Mononuclear cell (primary cell): ENCODE measurements around the gene SPNS2. TPM values are rescaled to one million over a fixed set of nuclear protein-coding genes. Genes with fewer than 3 reads are reported as not detected.

Experiments
- H3K27me3 ChIP-seq: 2 replicates; pipeline ENCODE4 v1.6.0; 2011; ENCODE audit warnings: low read length, control low read depth; ENCODE audit not compliant: insufficient read depth
- H3K4me1 ChIP-seq: 2 replicates; pipeline ENCODE4 v1.5.1; 2011; ENCODE audit warnings: mild to moderate bottlenecking, low read length, control low read depth; ENCODE audit not compliant: insufficient read depth
- H3K4me3 ChIP-seq: 2 replicates; pipeline ENCODE4 v1.5.1; 2011; ENCODE audit warnings: mild to moderate bottlenecking, low read length, moderate library complexity
- H3K9me3 ChIP-seq: 2 replicates; pipeline ENCODE4 v1.5.1; 2011; ENCODE audit warnings: low read depth, mild to moderate bottlenecking, control low read depth, low read length
- total RNA-seq: library from RNA; depleted of rRNA; stranded (reverse); fragments of >200 nt; gene quantifications from one replicate; pipeline ENCODE4 v1.2.3, GENCODE V29; 2012

Gene SPNS2
- total RNA-seq, 1 donor: 0.10 TPM

GRCh38 chr17:4476511-4477070 is 22.1 kb upstream of the SPNS2 start:
- Histone ChIP-seq H3K4me1 (peaks cover 15% of the 10 kb centered on the region), H3K27me3 (no peaks in the 10 kb centered on the region), H3K9me3 (no peaks in the 10 kb centered on the region), H3K4me3 (no peak overlapping the region)

- H3K4me1 ChIP-seq: peaks cover 17% of the 10 kb centered on the region
- no peaks in the 10 kb centered on the region for H3K9me3 ChIP-seq
- no peak overlapping the region for H3K4me3 ChIP-seq
- no peaks in the 10 kb centered on the region for H3K27me3 ChIP-seq
Observed at GRCh38 chr17:4477255-4477791, 21.4 kb upstream of the SPNS2 start.

- no peaks in the 10 kb centered on the region for H3K9me3 ChIP-seq
- H3K4me1 ChIP-seq: peaks cover 18% of the 10 kb centered on the region
- no peaks in the 10 kb centered on the region for H3K27me3 ChIP-seq
- no peak overlapping the region for H3K4me3 ChIP-seq
Observed at GRCh38 chr17:4478318-4478830, 20.3 kb upstream of the SPNS2 start.

- Histone ChIP-seq H3K9me3 (no peaks in the 10 kb centered on the region), H3K27me3 (no peaks in the 10 kb centered on the region), H3K4me1 (peaks cover 24% of the 10 kb centered on the region), H3K4me3 (no peak overlapping the region)
Observed at GRCh38 chr17:4479340-4479981, 19.2 kb upstream of the SPNS2 start.

- Histone ChIP-seq H3K9me3 (no peaks in the 10 kb centered on the region), H3K4me1 (peaks cover 27% of the 10 kb centered on the region), H3K27me3 (no peaks in the 10 kb centered on the region), H3K4me3 (no peak overlapping the region)
Observed at GRCh38 chr17:4479982-4480751, 18.5 kb upstream of the SPNS2 start.

- H3K4me1 ChIP-seq: peaks cover 36% of the 10 kb centered on the region
- H3K4me3 ChIP-seq: no peak overlapping the region
- no peaks in the 10 kb centered on the region for H3K9me3 ChIP-seq
- no peaks in the 10 kb centered on the region for H3K27me3 ChIP-seq
Observed at GRCh38 chr17:4480929-4481898, 17.5 kb upstream of the SPNS2 start.

- H3K9me3 ChIP-seq: no peaks in the 10 kb centered on the region
- H3K4me3 ChIP-seq: no peak overlapping the region
- no peaks in the 10 kb centered on the region for H3K27me3 ChIP-seq
- peaks cover 48% of the 10 kb centered on the region for H3K4me1 ChIP-seq
Observed at GRCh38 chr17:4482338-4483011, 16.2 kb upstream of the SPNS2 start.

- Histone ChIP-seq H3K4me3 (no peak overlapping the region), H3K4me1 (peaks cover 54% of the 10 kb centered on the region), H3K27me3 (no peaks in the 10 kb centered on the region), H3K9me3 (no peaks in the 10 kb centered on the region)
Observed at GRCh38 chr17:4483012-4483840, 15.5 kb upstream of the SPNS2 start.

- Histone ChIP-seq H3K27me3 (no peaks in the 10 kb centered on the region), H3K9me3 (no peaks in the 10 kb centered on the region), H3K4me1 (peaks cover 46% of the 10 kb centered on the region), H3K4me3 (peak overlapping the region; percentile 31)
Observed at GRCh38 chr17:4485676-4486646, 12.7 kb upstream of the SPNS2 start.

- no peaks in the 10 kb centered on the region for H3K27me3 ChIP-seq
- peaks cover 46% of the 10 kb centered on the region for H3K4me1 ChIP-seq
- H3K4me3 ChIP-seq: no peak overlapping the region
- no peaks in the 10 kb centered on the region for H3K9me3 ChIP-seq
Observed at GRCh38 chr17:4487296-4487695, 11.4 kb upstream of the SPNS2 start.

GRCh38 chr17:4487820-4488716 is 10.6 kb upstream of the SPNS2 start:
- peaks cover 54% of the 10 kb centered on the region for H3K4me1 ChIP-seq
- no peaks in the 10 kb centered on the region for H3K27me3 ChIP-seq
- no peak overlapping the region for H3K4me3 ChIP-seq
- H3K9me3 ChIP-seq: no peaks in the 10 kb centered on the region
